Vagina (tissue), 2 donors: ENCODE results near the gene MCM3AP.

Experiments
- POLR2A ChIP-seq, 2 donors: fragments of 450-650 bp; IDR thresholded peaks; one replicate each; pipeline ENCODE4 v1.6.1; 2017; ENCODE audit warnings: antibody characterized with exemption in 2 of 2, mild to moderate bottlenecking in 2 of 2, moderate library complexity in 2 of 2
- POLR2AphosphoS5 ChIP-seq, 2 donors: sonication (generic); formaldehyde crosslinking; IDR thresholded peaks; one replicate each; pipeline ENCODE4 v1.9.0; 2017; ENCODE audit warnings: antibody characterized with exemption in 2 of 2, mild to moderate bottlenecking in 2 of 2, low read depth in 1 of 2; ENCODE audit not compliant: insufficient read depth in 1 of 2
- TF ChIP-seq, protein P1 (sequence below), 3 experiments: fragments of 450-650 bp in 2 of 3; fragments of 200-600 bp in 1 of 3; sonication (generic) in 1 of 3; IDR thresholded peaks; one replicate each; pipeline ENCODE4 v1.5.1; 2017 to 2019; ENCODE audit warnings: antibody characterized with exemption in 3 of 3, mild to moderate bottlenecking in 2 of 3, moderate library complexity in 2 of 3

GRCh38 chr21:46319186-46319585 is 33.8 kb upstream of the MCM3AP start:
- TF ChIP-seq, protein P1, sequence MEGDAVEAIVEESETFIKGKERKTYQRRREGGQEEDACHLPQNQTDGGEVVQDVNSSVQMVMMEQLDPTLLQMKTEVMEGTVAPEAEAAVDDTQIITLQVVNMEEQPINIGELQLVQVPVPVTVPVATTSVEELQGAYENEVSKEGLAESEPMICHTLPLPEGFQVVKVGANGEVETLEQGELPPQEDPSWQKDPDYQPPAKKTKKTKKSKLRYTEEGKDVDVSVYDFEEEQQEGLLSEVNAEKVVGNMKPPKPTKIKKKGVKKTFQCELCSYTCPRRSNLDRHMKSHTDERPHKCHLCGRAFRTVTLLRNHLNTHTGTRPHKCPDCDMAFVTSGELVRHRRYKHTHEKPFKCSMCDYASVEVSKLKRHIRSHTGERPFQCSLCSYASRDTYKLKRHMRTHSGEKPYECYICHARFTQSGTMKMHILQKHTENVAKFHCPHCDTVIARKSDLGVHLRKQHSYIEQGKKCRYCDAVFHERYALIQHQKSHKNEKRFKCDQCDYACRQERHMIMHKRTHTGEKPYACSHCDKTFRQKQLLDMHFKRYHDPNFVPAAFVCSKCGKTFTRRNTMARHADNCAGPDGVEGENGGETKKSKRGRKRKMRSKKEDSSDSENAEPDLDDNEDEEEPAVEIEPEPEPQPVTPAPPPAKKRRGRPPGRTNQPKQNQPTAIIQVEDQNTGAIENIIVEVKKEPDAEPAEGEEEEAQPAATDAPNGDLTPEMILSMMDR (IDR thresholded peaks at IDR 0.05) = no peak
- no peak for TF ChIP-seq POLR2AphosphoS5 (IDR thresholded peaks at IDR 0.05; ENCODE audit: insufficient read depth in 1 of 2, low read depth in 1 of 2)
- no peak for TF ChIP-seq POLR2A (IDR thresholded peaks at IDR 0.05)
